GM12891 (cell line): Measurements from ENCODE around the gene SLC5A5.

Source experiments
- PAX5 ChIP-seq: IDR thresholded peaks from 2 replicates; pipeline ENCODE4 v1.6.1; 2011; ENCODE audit warnings: low read length, moderate library complexity, mild to moderate bottlenecking; ENCODE audit not compliant: insufficient read depth, severe bottlenecking
- POLR2A ChIP-seq: IDR thresholded peaks from 2 replicates; pipeline ENCODE4 v1.6.1; 2011; ENCODE audit warnings: low read depth, low read length, control low read depth
- TAF1 ChIP-seq: IDR thresholded peaks from 2 replicates; pipeline ENCODE4 v1.6.1; 2011; ENCODE audit warnings: low read depth, low read length, control low read depth

DNA sequence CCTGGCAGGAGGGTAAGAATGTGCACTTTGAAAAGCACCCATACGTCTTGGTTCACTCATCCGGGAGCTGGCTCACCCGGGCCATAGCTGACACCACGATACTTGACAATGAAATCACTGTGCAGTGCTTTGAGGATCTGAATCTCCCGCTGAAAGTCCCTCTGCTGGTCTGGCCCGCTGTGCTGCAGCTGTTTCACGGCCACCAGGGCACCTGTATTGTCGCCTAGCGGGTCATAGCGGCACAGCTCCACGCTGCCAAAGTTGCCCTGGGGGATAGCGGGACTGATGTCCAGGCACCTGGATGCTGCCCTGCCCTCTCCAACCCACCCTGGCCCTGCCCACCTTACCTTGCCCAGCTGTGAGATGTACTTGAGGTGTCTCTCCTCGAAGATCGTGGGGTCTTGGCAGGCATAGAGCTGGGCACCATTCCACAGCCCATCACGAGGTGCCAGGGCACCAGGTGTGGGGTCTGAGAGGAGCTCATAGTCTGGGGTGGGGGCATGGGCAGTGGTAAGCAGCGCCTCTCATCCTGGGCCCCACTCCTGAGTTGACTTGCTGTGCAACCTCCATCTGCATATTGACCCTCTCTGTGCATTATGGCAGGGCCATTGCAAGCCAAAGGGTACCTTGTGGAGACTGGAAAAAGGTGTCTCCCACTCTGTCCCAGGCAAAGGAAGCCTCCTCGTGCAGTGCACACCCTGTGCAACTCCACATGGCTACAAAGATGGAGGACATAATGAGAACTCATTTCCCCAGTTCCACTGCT is 39.1 kb upstream of the SLC5A5 start:
- TF ChIP-seq PAX5 (no peak), POLR2A (no peak), TAF1 (no peak)
